ENCODE measurements around the gene RGS11. TPM values are rescaled to one million over a fixed set of nuclear protein-coding genes. Genes with fewer than 3 reads are reported as not detected.

The RGS11 gene
- total and polyA plus RNA-seq, 4 donors: 0.51 to 1.6 (median 0.77) TPM; not detected in 1

DNA sequence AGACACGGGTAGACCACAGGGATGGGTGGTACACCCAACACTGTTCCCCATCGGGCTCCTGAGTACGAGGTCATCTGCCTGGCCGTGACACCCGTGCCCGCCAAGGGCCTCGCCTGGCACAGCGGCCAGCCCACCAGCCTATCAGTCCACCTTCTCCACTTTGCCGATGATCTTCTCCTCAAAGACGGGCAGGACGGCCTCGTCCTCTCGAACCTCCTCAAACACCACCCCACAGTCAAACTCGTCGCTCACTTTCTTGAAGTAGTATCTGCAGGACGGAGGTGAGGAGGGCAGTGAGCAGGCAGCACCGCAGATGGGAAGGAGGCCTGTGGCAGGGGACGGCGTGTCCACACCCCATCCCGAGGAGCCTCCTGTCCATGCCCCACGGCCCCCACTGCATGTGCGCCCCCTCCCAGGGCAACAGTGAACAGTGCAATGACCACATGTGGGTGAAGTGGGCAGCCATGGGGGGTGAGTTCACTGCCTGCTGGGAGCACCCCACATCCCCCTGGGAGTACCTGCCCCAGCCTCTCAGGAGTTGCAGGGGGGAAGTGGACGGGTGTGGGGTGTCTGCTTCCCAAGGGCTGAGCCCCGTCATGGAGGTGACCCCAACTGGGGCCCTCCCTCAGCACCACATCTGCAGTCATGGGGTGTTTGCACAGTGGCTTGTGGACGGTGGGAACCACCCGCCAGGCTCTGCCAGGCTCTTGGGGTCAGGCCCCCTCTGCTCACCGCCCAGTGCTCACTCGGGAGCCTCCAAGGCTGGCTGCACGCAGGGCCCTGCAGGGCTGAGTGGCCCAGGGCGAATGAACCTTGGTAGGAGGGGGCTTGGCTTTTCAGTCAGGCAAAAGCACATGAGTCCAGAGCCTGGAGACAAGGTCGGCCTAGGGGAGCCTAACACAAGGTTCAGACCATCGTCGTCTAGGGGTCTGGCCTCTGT is 12.5 kb upstream of the RGS11 start:
- peaks cover 0 to 46% (median 9%) of the 10 kb centered on the region in 4 donors for H3K36me3 ChIP-seq (ENCODE audit: control insufficient read depth in 4 of 4, insufficient read depth in 3 of 4, low read depth in 1 of 4, low read length in 3 of 4)
- no peak overlapping the region for H3K4me3 ChIP-seq (ENCODE audit: low read depth in 1 of 3, low read length in 3 of 3)
- no peak for TF ChIP-seq EGR1 (IDR thresholded peaks at IDR 0.05; ENCODE audit: low read depth in 2 of 2)
- TF ChIP-seq FOXA1 (IDR thresholded peaks at IDR 0.05): no peak
- TF ChIP-seq SP1 (IDR thresholded peaks at IDR 0.05): no peak
- no peak for TF ChIP-seq FOXA2 (IDR thresholded peaks at IDR 0.05)
- TF ChIP-seq YY1 (IDR thresholded peaks at IDR 0.05): no peak
- TF ChIP-seq TAF1 (conservative IDR thresholded peaks at IDR 0.05): no peak
- TF ChIP-seq, protein P1, sequence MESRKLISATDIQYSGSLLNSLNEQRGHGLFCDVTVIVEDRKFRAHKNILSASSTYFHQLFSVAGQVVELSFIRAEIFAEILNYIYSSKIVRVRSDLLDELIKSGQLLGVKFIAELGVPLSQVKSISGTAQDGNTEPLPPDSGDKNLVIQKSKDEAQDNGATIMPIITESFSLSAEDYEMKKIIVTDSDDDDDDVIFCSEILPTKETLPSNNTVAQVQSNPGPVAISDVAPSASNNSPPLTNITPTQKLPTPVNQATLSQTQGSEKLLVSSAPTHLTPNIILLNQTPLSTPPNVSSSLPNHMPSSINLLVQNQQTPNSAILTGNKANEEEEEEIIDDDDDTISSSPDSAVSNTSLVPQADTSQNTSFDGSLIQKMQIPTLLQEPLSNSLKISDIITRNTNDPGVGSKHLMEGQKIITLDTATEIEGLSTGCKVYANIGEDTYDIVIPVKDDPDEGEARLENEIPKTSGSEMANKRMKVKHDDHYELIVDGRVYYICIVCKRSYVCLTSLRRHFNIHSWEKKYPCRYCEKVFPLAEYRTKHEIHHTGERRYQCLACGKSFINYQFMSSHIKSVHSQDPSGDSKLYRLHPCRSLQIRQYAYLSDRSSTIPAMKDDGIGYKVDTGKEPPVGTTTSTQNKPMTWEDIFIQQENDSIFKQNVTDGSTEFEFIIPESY (IDR thresholded peaks at IDR 0.05): no peak
- no peak for TF ChIP-seq NR2F2 (IDR thresholded peaks at IDR 0.05)
- TF ChIP-seq, protein P2, sequence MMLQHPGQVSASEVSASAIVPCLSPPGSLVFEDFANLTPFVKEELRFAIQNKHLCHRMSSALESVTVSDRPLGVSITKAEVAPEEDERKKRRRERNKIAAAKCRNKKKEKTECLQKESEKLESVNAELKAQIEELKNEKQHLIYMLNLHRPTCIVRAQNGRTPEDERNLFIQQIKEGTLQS (IDR thresholded peaks at IDR 0.05): no peak
- no peak for TF ChIP-seq HNF4G (IDR thresholded peaks at IDR 0.05)
- TF ChIP-seq, protein P3, sequence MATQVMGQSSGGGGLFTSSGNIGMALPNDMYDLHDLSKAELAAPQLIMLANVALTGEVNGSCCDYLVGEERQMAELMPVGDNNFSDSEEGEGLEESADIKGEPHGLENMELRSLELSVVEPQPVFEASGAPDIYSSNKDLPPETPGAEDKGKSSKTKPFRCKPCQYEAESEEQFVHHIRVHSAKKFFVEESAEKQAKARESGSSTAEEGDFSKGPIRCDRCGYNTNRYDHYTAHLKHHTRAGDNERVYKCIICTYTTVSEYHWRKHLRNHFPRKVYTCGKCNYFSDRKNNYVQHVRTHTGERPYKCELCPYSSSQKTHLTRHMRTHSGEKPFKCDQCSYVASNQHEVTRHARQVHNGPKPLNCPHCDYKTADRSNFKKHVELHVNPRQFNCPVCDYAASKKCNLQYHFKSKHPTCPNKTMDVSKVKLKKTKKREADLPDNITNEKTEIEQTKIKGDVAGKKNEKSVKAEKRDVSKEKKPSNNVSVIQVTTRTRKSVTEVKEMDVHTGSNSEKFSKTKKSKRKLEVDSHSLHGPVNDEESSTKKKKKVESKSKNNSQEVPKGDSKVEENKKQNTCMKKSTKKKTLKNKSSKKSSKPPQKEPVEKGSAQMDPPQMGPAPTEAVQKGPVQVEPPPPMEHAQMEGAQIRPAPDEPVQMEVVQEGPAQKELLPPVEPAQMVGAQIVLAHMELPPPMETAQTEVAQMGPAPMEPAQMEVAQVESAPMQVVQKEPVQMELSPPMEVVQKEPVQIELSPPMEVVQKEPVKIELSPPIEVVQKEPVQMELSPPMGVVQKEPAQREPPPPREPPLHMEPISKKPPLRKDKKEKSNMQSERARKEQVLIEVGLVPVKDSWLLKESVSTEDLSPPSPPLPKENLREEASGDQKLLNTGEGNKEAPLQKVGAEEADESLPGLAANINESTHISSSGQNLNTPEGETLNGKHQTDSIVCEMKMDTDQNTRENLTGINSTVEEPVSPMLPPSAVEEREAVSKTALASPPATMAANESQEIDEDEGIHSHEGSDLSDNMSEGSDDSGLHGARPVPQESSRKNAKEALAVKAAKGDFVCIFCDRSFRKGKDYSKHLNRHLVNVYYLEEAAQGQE (IDR thresholded peaks at IDR 0.05): no peak
- no peak for DNase-seq (ENCODE audit: low spot score)
- no peak overlapping the region for H3K9ac ChIP-seq (ENCODE audit: low read depth in 1 of 2, low read length in 2 of 2)
- H3K4me1 ChIP-seq (ENCODE audit: control insufficient read depth in 4 of 4, insufficient read depth in 4 of 4, low read length in 3 of 4): no peaks in the 10 kb centered on the region
- 97% methylated on average over 33 of the region's 33 CpGs for WGBS
- H3K9me3 ChIP-seq (ENCODE audit: control insufficient read depth in 4 of 4, low read length in 3 of 4): no peaks in the 10 kb centered on the region
- no peaks in the 10 kb centered on the region for H3K27me3 ChIP-seq (ENCODE audit: control insufficient read depth in 4 of 4, insufficient read depth in 4 of 4, low read length in 3 of 4)
- H3K27ac ChIP-seq (ENCODE audit: low read depth in 1 of 2, low read length in 2 of 2): no peak overlapping the region

DNA sequence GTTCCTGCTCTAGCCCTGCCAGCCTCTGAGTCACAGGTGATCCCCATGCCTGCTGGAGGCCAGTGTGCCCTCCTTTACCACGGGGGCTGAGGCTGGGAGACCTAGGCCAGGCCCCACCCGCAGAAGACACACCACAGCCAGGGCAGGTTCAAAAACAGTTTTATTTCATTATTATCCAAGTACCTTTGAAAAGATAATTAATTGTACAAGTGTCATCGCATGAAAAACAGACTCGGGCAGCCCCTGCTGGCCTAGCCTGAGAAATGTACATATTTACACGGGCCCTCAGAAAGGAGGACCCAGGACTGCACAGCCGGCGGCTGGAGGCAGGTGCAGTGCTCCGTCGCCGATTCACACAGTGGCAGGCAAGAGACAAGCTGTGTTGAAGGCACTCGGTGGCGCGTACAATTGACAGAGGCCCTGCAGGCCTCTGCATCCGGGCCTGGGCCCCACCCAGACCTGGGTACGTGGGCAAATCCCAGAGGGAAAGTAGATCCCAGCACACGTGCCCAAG is 11.6 kb upstream of the RGS11 start:
- no peak overlapping the region for H3K4me3 ChIP-seq (ENCODE audit: low read depth in 1 of 3, low read length in 3 of 3)
- H3K9me3 ChIP-seq (ENCODE audit: control insufficient read depth in 4 of 4, low read length in 3 of 4): no peaks in the 10 kb centered on the region
- WGBS: 89% methylated on average over 16 of the region's 16 CpGs
- DNase-seq (ENCODE audit: low spot score): no peak
- H3K27me3 ChIP-seq (ENCODE audit: control insufficient read depth in 4 of 4, insufficient read depth in 4 of 4, low read length in 3 of 4): no peaks in the 10 kb centered on the region
- H3K4me1 ChIP-seq (ENCODE audit: control insufficient read depth in 4 of 4, insufficient read depth in 4 of 4, low read length in 3 of 4): no peaks in the 10 kb centered on the region
- TF ChIP-seq TAF1 (conservative IDR thresholded peaks at IDR 0.05): no peak
- no peak for TF ChIP-seq FOXA1 (IDR thresholded peaks at IDR 0.05)
- no peak for TF ChIP-seq JUND (IDR thresholded peaks at IDR 0.05)
- TF ChIP-seq FOXA2 (IDR thresholded peaks at IDR 0.05): no peak
- TF ChIP-seq RAD21 (IDR thresholded peaks at IDR 0.05): no peak
- TF ChIP-seq, protein P1 (IDR thresholded peaks at IDR 0.05): no peak
- TF ChIP-seq EGR1 (IDR thresholded peaks at IDR 0.05; ENCODE audit: low read depth in 2 of 2): no peak
- TF ChIP-seq, protein P3 (IDR thresholded peaks at IDR 0.05): no peak
- peaks cover 0 to 37% (median 9%) of the 10 kb centered on the region in 4 donors for H3K36me3 ChIP-seq (ENCODE audit: control insufficient read depth in 4 of 4, insufficient read depth in 3 of 4, low read depth in 1 of 4, low read length in 3 of 4)
- no peak overlapping the region for H3K9ac ChIP-seq (ENCODE audit: low read depth in 1 of 2, low read length in 2 of 2)
- H3K27ac ChIP-seq (ENCODE audit: low read depth in 1 of 2, low read length in 2 of 2): no peak overlapping the region

Data from liver (tissue), 9 donors.